Posterior vena cava (tissue), 2 donors: Measurements from ENCODE around the gene RETREG1. TPM values are rescaled to one million over a fixed set of nuclear protein-coding genes. Genes with fewer than 3 reads are reported as not detected.
"Not testable (repeated sequence)": the region's sequence is repeated elsewhere in the genome, so short reads cannot be mapped to it uniquely, and the experiment has no call there.

ENCODE experiments used
- DNase-seq: peaks from one replicate; pipeline ENCODE4 v3.0.0-alpha.2; 2020; ENCODE audit warnings: low spot score
- intact Hi-C, 2 donors: fragments of 100-400 bp; cut with DNase I; formaldehyde crosslinking; loops; one replicate each; pipeline versions ENCODE4 v1.14.1 to v1.14.2; 2022 to 2023
- total RNA-seq, 2 donors: library from RNA; stranded (reverse); fragmentation: NEBNext Ultra II Directional; extraction: Animal tissue kit (Norgen Biotek cat#: 25700); gene quantifications; one replicate each; pipeline ENCODE4 v1.2.1, GENCODE V29; 2021
- donor health status: DM: yes; HTN: yes; CAD: no.
- donor health status: DM: yes; HTN: yes; CAD: no.

The RETREG1 gene
- total RNA-seq, 2 donors from 2014 or later, result 5.4 to 10.9 TPM

DNA sequence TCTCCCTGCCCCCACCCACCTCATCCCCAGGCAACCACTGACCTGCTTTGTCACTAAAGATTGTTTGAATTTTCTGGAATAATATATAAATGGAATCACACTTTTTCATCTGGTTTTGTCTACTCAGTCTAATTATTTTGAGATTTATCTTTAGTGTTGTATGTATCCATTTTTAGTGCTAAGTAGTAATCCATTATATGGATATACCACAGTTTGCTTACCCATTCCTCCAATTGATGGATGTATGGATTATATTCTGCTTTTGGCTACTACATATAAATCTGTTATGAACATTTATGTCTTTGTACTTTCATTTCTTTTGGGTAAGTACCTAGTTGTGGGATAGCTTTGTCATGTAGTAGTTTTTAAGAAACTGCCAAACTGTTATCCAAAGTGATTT is 136.7 kb downstream of the RETREG1 start:
- DNase-seq, result no peak
- intact Hi-C loops, result no loop called here

DNA sequence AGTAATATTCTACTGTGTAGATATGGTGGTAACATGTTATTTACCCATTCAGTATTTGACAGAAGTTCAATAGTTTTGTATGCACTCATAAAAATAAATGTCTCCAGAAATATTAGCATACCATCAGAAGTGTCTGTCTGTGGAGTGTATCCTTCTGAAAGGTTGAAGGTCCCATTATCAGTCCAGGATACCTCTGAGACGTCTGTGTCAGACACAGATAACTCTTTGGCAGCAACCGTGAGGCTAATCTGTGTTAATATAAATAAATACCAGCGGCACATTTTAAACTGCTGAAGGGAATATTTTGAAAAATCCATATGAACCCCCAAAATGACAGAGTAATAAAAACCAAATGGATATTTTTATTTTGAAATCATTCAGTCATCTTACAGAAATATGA is 139.3 kb downstream of the RETREG1 start:
- intact Hi-C loops, result no loop called here
- no peak for DNase-seq

DNA sequence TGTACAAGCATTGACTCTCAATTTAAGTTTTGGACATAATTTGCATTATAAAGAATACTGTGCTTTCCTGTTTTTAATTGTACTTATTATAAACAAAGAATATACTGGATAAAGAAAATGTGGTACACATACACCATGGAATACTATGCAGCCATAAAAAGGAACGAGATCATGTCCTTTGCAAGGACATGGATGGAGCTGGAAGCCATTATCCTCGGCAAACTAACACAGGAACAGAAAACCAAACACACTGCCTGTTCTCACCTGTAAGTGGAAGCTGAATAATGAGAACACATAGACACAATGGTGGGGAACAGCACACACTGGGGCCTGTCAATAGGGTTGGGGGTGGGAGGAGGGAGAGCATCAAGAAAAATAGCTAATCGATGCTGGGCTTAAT is 140.4 kb downstream of the RETREG1 start:
- intact Hi-C loops, DNase-seq: not testable (repeated sequence)

DNA sequence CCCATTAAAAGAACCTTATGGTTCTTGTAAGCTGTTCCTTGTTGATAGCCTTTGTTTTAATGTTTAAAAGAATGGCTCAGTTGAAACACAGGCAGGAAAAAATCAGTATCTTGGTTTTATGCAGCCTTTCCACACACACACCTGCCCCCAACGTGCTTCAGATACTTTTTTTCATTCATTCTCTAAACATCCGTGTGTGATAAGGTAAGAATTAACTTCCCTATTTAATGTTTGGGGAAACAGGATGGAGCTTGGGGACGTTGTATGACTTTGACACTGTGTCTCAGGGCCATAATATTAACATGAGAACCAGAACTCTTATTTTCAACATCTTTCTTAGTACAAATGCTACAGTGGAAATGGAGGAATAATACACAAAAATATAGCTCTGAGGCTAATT is 145.4 kb downstream of the RETREG1 start:
- no peak for DNase-seq
- intact Hi-C loops, result no loop called here

DNA sequence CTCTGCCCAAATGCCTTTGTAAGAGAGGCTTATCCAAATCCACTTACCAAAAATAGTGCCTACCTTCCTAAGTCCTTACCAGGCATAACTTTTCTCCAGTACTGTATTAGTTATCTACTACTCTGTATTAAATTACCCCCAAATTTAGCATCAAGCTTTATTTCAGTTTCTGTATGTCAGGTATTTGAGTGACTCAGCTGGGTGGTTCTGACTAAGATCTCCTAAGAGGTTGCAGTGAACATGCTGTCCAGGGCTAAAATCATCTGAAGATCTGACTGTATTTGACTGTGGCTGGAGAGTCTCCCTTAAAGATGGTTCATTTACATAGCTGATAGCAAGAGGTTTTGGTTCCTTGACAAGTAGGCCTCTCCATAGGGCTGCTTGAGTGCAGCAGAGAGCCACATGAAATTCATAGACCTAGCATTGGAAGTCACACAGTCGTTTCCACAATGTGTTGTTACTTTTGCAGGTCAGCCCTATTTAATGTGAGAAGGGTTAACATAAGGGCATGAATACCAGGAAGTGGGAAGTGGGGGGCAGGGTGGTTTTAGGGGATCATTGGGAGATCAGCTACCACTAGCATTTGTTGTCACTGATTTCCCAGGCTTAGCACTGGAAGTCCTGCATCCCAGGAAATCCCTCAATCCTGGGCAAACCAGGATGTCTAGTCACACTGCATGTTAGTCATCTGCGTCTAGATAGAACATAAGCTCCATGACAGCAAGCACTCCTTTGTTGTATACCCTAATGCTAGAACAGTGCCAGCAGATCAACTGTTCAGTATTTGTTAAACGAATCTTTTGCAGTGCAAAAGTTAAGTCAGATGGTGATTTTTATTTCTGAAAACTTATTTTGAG is 149.2 kb downstream of the RETREG1 start:
- no peak for DNase-seq
- intact Hi-C loops, result no loop called here

DNA sequence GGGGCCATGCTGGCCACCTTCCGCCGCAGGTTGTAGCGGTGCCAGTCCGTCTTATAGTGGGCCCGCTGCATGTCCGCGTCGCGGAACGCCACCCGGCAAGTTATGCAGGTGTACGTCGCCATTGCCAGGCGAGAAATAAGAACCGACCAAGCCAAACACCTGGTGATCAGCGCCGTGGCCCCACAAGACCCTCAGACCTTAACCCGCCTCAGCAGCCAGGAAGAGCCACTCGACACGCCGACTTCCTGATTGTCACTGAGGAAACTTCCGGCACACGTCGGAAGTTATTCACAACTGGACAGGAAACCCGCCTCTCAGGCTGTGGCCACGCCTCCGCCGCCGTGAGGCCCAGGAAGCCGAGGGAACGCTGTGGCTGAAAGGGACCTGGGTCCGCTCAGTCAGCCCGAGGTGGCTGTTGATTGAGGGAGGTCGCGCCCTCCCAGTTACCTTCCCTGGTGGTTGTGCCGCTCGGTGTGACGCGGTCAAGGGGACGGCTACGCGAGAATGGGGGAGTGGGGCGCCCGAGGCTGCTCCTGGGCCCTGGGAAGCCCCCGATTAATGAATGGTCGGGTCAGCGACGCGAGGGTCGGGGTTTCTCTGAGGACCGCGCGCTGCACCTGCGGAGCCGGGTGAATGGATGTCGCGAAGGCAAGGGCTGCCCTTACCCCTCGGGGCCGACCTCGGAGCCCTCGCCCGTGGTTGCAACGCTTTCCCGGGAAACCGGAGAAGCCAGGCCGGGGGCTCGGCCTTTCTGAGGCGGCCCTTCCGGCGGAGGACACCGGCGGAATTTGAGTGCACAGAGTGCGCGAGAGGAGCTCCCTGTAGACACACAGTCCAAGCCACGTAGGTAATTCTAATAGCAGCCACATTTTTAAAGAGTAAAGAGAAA is 151.0 kb downstream of the RETREG1 start, which contains the start of gene ZNF622:
Gene ZNF622 (minus strand): TSS at position 257 of the 889 bp plus-strand sequence. CDS start 135 bp downstream, at position 122.
- intact Hi-C loops, result no loop called here
- DNase-seq, result peak; percentile 97

DNA sequence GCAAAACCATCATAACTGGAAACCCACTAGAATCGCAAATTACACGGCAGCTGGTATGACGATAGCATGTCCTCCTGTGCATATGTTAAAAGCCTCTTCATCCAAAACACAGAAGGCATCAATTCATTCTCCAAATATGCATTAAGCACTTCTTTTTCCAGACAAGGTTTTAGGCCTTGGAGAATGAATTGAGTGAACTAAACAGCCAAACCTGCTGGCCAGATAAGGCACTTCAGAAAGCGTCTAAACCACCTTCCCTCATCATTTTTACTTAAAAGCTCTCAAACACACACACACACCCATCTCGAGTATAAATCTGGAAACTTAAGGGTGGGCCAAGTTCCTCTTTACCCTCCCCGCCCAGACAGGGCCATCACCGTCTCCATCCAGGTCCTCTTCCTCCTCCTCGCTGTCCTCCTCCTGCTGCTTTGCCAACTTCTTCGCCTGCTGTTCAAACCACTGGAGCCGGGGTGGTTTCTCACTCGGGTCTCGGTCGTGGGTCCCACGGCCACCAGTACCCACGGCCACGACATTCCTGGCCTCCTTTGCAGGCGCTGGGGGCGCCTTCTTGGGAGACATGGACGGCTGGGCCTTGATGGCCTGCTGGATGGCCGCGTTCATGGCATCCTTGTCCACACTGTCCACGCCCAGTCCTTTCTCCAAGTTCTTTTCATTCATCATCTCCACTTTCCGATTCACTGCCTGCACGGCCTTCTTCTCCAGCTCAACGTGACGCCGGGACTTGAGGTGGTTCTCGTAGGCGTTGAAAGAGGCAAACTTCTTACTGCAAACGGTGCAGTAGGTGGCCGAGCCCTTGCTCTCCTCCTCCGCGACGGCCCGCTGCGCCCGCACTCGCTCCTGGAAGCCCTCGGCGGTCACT is 151.9 kb downstream of the RETREG1 start:
- no peak for DNase-seq
- intact Hi-C loops, result no loop called here

DNA sequence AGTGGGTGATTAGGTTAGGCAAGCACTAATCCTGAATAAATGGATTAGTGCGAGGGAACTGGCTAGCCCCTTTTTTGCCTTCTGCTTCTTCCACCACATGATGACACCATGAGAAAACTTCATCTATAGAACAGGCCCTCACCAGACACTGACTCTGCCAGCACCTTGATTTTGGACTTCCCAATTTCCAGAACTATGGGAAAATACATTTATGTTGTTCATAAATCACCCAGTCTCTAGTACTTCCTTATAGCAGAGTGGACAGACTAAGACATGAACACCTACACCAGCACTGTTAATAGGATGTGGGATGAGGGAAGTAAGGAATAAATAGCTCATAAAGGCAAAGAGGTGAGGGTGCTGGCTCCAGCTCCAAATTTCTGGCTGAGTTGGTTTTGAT is 152.6 kb downstream of the RETREG1 start:
- DNase-seq, result no peak
- intact Hi-C loops, result no loop called here

DNA sequence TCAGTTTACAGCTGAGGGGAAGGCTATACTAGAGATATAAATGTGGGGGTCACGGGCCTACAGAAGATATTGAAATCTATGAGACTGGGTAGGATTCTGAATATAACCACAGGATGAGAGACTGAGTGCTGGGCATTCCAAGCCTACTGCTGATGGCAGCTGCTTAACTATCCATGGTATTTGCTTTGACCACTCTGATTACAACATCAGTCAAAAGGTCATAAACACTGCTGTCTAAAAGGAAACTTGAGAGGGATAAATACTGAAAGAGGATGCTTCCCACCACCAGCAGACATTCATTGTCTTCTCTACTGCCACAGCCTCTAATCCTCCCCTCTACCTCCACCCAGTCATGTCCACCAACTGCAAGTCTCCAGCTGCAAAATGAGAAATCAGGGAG is 155.0 kb downstream of the RETREG1 start:
- no peak for DNase-seq
- intact Hi-C loops, result no loop called here

DNA sequence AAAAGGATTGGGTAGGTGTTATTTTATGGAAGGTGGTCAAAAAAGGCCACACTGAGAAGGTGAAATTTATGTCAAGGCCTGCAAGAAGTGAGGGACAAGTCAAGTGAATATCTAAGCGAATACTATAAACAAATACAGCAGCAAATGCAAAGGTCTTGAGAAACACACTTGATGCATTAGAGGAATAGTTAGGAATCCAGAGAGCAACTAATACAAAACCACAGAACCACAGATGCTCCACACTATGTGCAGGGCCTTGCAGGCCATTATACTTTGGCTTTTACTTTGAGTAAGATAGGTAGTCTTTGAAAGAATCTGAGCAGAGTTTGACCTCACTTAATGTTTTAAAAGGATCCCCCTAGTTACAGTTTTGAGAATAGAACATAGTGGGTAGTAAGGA is 155.8 kb downstream of the RETREG1 start:
- no peak for DNase-seq
- intact Hi-C loops, result no loop called here

DNA sequence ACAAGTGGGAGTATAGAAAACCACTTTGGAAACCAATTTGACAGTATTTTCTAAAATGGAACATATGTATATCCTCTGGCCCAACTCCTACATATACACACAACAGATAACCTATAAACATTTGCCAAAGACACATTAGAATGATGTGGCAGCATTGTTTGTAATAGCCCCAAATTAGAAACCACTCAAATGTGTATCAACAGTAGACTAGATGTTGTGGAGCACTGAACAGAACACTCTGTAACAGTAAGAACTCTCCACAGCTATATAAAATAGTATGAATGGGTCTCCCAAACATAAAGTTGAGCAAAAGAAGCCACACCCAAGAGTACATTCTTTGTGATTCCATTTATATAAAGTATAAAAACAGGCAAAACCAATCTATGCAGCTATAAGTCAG is 157.3 kb downstream of the RETREG1 start:
- no peak for DNase-seq
- intact Hi-C loops, result no loop called here

DNA sequence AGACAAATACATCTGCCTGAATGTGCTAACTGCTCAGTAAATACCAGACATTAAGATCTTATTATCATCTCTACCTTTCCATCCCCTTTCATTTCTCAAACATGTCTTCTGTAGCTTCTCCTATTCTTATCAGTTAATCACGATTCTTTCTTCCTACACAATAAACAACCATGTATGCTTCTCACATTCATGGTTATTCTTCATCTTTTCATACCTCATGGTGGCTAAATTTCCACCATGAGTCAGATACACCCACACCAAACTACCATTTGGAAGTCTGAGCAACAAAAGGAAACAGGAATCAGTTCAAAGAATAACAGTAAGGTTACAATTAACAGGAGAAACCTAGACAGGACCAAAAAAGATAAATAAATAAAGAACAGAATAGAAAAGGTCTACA is 158.9 kb downstream of the RETREG1 start:
- intact Hi-C loops, result no loop called here
- DNase-seq, result no peak

DNA sequence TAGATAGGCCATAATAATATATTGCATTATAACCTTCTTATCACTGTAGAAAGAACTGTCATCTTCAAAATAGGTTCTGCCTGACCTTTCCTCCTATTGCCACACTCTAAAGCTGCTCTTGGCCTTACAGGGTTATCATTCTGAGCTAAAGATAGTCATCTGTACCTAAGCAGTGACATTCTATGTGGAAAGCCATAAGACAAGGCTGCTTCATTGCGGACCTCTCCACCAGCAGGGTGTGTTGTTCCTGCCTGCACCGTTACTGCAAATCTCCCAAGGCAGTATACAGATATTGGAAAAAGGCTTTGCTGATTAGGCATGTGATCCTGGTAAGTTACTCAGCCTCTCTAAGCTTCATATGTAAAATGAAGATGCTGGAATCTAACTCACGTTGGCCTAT is 159.3 kb downstream of the RETREG1 start:
- no peak for DNase-seq

DNA sequence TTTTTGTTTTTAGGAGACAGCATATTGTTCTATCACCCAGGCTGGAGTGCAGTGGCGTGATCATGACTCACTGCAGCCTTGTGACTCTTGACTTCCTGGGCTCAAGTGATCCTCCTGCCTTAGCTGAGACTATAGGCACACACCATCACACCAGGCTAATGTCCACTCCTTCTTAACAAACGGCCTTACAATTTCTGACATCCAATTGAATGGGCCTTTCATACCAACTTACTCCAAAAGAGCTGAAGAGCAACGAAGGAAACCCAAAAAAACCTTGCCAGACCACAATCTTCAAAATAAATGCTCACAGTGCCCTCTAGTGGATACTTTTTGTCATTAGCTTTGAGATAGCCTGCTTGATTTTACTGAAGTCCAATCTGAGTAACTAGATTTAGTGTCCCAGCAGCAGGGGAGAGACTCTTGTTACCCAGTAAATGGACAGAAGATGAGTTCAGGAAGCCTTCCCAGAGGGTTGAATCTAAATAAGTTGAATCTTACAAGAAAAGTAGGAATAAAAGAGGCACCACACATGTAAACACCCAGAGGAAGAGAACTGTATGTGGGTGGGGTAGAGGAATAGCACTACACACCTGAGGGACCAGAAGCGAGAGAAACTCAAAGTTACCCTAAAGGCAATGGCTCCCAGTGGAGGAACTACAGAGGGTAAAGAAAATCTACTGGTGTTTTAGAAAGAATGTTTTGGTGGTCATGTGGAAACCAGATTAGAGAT is 160.5 kb downstream of the RETREG1 start:
- intact Hi-C loops, result no loop called here
- DNase-seq, result no peak

More for the DNA sequence above, 159.3 kb downstream of the RETREG1 start:
- intact Hi-C loops, result no loop called here

DNA sequence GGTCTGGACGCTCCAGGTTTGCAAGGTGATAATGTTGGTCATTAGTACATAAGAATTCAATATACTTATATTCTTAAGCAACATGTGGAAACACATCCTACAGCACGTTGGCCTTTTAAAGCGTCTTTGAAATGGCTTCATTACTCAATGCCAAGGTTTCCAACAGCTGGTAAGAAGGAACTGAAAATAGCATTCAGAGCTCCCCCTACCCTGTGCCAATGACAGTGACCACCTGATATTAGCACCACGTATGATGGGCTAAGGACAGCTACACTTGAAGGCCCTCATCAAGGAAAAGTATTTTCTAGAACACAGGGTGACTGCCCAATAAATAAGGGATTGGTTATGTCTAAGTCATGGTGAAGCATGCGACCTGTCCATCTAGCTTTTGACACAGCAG is 161.1 kb downstream of the RETREG1 start:
- DNase-seq, result no peak
- intact Hi-C loops, result no loop called here

DNA sequence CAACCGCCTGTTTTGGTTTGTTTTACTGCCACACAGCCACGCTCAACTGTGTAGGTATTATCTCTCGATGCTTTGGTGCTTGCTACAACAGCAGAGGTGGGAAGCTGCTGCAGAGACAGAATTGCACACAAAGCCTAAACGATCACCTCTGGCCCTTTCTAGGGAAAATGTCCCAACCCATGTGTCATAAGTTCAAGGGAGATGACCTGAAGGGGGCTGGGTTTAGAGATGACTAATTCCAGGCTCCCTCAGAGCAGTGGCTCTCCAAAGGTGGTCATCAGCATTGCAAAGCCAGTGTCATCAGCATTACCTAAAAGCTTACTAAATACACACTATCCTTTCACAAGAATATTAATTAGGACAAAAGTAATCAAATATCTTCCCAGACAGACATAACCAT is 162.1 kb downstream of the RETREG1 start:
- intact Hi-C loops, result no loop called here
- DNase-seq, result no peak

DNA sequence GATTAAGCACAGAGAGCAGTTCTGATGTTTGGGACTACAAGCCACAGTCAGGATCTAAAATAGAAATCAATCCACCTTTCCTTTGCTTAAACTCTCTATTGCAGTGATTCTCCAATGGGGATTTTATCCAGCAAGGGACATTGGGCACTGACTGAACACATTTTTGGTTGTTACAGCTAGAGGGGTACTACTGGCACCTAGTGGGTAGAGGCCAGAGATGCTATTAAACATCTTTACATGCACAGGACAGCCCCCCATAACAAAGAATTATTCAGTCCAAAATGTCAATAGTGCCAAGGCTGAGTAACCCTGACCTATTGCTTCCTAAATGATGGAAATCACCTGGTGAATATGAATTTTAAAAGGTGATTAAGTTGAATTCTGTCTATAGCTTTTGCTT is 163.2 kb downstream of the RETREG1 start:
- intact Hi-C loops, result no loop called here
- DNase-seq, result no peak

DNA sequence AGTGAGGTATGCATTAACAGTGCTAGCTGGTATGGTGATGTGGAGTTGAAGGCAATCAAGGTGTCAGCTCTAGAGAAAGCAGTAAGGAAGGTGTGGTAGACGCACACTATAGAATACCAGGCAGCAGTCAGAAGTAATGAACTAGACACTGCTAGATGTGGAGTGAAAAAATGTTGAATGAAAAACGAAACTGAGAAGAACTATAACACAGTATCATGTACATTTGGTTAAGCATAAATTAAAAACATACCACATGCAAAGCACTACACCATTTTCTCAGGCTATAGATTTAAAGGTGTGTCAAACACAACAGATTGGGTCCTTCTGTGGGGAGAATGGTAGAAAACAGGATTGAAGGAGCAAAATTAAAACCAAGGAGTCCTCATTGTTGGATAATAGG is 166.6 kb downstream of the RETREG1 start:
- no peak for DNase-seq
- intact Hi-C loops, result no loop called here

DNA sequence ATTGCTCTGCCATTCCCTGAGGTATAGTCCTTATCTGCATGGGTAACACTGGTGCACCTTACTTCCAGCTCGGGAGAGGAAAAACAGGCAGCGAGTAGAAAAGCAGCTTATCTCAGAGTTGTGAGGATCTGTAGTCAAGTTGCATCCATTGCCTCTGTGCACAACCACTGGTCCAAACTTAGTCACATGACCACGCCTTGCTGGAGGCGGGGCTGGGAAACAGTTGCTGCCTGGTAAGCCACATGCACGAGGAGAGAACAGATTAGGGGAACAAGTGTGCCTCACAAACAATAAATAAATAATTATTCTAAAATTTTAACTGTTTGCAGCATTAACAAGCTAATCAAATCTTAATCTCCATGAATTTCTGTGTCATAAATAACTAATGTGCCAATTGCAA is 169.8 kb downstream of the RETREG1 start:
- no peak for DNase-seq
- intact Hi-C loops, result no loop called here
